Cardiac muscle cell (in vitro differentiated cells and primary cell): Measurements from ENCODE around the gene UTS2. TPM values are rescaled to one million over a fixed set of nuclear protein-coding genes. Genes with fewer than 3 reads are reported as not detected.

Experiments used
- DNase-seq, 2 donors: peaks; one replicate each; pipeline versions ENCODE4 v3.0.0 to v3.0.0-alpha.2; 2010 to 2017; ENCODE audit warnings: low read depth in 1 of 2, low spot score in 1 of 2
- H3K27ac ChIP-seq: fragments of 200-600 bp; sonication (generic); 2 replicates; pipeline ENCODE4 v1.5.1; 2016
- H3K27me3 ChIP-seq: fragments of 200-600 bp; sonication (generic); 2 replicates; pipeline ENCODE4 v1.6.0; 2016; ENCODE audit warnings: control low read depth
- H3K36me3 ChIP-seq: fragments of 200-600 bp; sonication (generic); 2 replicates; pipeline ENCODE4 v1.5.1; 2016; ENCODE audit warnings: control low read depth
- H3K4me1 ChIP-seq: fragments of 200-600 bp; sonication (generic); 2 replicates; pipeline ENCODE4 v1.8.1; 2017; ENCODE audit warnings: low read depth, mild to moderate bottlenecking, mixed run types
- H3K4me3 ChIP-seq: fragments of 200-600 bp; sonication (generic); 2 replicates; pipeline ENCODE4 v1.5.1; 2016; ENCODE audit warnings: mild to moderate bottlenecking
- H3K9me3 ChIP-seq: fragments of 200-600 bp; sonication (generic); 2 replicates; pipeline ENCODE4 v1.5.1; 2017; ENCODE audit warnings: low read depth, mild to moderate bottlenecking, control low read depth
- polyA plus RNA-seq: library from polyadenylated mRNA; unstranded; fragments of >200 nt; fragmentation: Nextera tagmentation; extraction: Ambion mirVana; gene quantifications from 2 replicates; pipeline ENCODE4 v1.2.1, GENCODE V29; 2016
- total RNA-seq: library from RNA; depleted of rRNA; stranded (reverse); fragments of >200 nt; gene quantifications from 2 replicates; pipeline ENCODE4 v1.2.3, GENCODE V29; 2016
- TF ChIP-seq, protein P1 (sequence below): IDR thresholded peaks from 2 replicates; pipeline ENCODE4 v1.5.1; 2012; ENCODE audit warnings: low read depth, mild to moderate bottlenecking, low read length

Gene UTS2
- total and polyA plus RNA-seq, 2 experiments from 2014 or later: not detected

- Histone ChIP-seq H3K36me3 (no peaks in the 10 kb centered on the region), H3K4me1 (no peaks in the 10 kb centered on the region), H3K4me3 (no peak overlapping the region), H3K9me3 (no peaks in the 10 kb centered on the region), H3K27me3 (no peaks in the 10 kb centered on the region), H3K27ac (no peak overlapping the region)
- no peak for DNase-seq
- TF ChIP-seq, protein P1, sequence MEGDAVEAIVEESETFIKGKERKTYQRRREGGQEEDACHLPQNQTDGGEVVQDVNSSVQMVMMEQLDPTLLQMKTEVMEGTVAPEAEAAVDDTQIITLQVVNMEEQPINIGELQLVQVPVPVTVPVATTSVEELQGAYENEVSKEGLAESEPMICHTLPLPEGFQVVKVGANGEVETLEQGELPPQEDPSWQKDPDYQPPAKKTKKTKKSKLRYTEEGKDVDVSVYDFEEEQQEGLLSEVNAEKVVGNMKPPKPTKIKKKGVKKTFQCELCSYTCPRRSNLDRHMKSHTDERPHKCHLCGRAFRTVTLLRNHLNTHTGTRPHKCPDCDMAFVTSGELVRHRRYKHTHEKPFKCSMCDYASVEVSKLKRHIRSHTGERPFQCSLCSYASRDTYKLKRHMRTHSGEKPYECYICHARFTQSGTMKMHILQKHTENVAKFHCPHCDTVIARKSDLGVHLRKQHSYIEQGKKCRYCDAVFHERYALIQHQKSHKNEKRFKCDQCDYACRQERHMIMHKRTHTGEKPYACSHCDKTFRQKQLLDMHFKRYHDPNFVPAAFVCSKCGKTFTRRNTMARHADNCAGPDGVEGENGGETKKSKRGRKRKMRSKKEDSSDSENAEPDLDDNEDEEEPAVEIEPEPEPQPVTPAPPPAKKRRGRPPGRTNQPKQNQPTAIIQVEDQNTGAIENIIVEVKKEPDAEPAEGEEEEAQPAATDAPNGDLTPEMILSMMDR: no peak
Measured at GRCh38 chr1:7853684-7854026, 790 bp upstream of the UTS2 start.

DNA sequence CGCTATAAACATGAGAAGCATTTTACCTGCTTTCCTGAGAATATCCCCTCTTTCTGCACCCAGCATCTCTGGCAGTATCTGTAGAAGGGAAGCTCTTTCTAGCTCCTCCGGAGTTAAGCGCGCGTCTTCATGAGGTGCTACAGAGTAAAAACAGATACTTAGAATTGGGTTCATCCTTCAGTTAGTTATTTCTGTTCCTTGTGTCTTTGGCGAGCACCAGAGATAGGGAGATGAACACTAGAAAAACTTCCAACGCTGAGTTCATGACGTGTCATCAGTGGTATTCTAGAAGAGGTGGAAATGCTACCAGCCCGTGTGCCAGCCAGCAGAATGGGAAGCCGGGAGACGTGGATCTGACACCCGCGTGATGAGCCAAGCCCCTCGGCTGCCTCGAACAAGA lies 2.1 kb downstream of the UTS2 start:
- TF ChIP-seq, protein P1: no peak
- Histone ChIP-seq H3K27ac (no peak overlapping the region), H3K9me3 (no peaks in the 10 kb centered on the region), H3K36me3 (no peaks in the 10 kb centered on the region), H3K27me3 (no peaks in the 10 kb centered on the region), H3K4me3 (no peak overlapping the region), H3K4me1 (no peaks in the 10 kb centered on the region)
- DNase-seq: no peak

- no peak overlapping the region for H3K4me3 ChIP-seq
- H3K9me3 ChIP-seq: no peaks in the 10 kb centered on the region
- H3K4me1 ChIP-seq: no peaks in the 10 kb centered on the region
- H3K27ac ChIP-seq: no peak overlapping the region
- TF ChIP-seq, protein P1: no peak
- no peaks in the 10 kb centered on the region for H3K36me3 ChIP-seq
- peak in 1 of 2 donors; percentile 80 for DNase-seq
- no peaks in the 10 kb centered on the region for H3K27me3 ChIP-seq
Measured at GRCh38 chr1:7847599-7847998, 5.3 kb downstream of the UTS2 start.

GRCh38 chr1:7846656-7847055 lies 6.2 kb downstream of the UTS2 start:
- no peak for DNase-seq
- Histone ChIP-seq H3K4me1 (no peaks in the 10 kb centered on the region), H3K36me3 (no peaks in the 10 kb centered on the region), H3K9me3 (no peaks in the 10 kb centered on the region), H3K27ac (no peak overlapping the region), H3K27me3 (no peaks in the 10 kb centered on the region), H3K4me3 (no peak overlapping the region)
- TF ChIP-seq, protein P1: no peak

GRCh38 chr1:7845761-7846160 lies 7.1 kb downstream of the UTS2 start:
- Histone ChIP-seq H3K4me3 (no peak overlapping the region), H3K9me3 (no peaks in the 10 kb centered on the region), H3K27me3 (no peaks in the 10 kb centered on the region), H3K4me1 (no peaks in the 10 kb centered on the region), H3K36me3 (no peaks in the 10 kb centered on the region), H3K27ac (no peak overlapping the region)
- TF ChIP-seq, protein P1: no peak
- peak in 1 of 2 donors; percentile 81 for DNase-seq

- DNase-seq: no peak
- Histone ChIP-seq H3K27ac (no peak overlapping the region), H3K4me3 (no peak overlapping the region), H3K9me3 (no peaks in the 10 kb centered on the region), H3K4me1 (no peaks in the 10 kb centered on the region), H3K27me3 (no peaks in the 10 kb centered on the region), H3K36me3 (no peaks in the 10 kb centered on the region)
- TF ChIP-seq, protein P1: no peak
Measured at GRCh38 chr1:7842517-7842916, 10.3 kb downstream of the UTS2 start.
